Measurements from ENCODE around the gene FUT8.

- TF ChIP-seq, protein P1, sequence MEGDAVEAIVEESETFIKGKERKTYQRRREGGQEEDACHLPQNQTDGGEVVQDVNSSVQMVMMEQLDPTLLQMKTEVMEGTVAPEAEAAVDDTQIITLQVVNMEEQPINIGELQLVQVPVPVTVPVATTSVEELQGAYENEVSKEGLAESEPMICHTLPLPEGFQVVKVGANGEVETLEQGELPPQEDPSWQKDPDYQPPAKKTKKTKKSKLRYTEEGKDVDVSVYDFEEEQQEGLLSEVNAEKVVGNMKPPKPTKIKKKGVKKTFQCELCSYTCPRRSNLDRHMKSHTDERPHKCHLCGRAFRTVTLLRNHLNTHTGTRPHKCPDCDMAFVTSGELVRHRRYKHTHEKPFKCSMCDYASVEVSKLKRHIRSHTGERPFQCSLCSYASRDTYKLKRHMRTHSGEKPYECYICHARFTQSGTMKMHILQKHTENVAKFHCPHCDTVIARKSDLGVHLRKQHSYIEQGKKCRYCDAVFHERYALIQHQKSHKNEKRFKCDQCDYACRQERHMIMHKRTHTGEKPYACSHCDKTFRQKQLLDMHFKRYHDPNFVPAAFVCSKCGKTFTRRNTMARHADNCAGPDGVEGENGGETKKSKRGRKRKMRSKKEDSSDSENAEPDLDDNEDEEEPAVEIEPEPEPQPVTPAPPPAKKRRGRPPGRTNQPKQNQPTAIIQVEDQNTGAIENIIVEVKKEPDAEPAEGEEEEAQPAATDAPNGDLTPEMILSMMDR (conservative IDR thresholded peaks at IDR 0.05 in 1 of 2, IDR thresholded peaks at IDR 0.05 in 1 of 2; ENCODE audit: extremely low read depth in 1 of 2, insufficient read depth in 1 of 2, low read depth in 1 of 2, low read length in 2 of 2): no peak
- TF ChIP-seq EZH2 (IDR thresholded peaks at IDR 0.05; ENCODE audit: borderline replicate concordance, low read length): no peak
Measured at GRCh38 chr14:65500075-65500474, 87.5 kb downstream of the FUT8 start.

All from mammary epithelial cell (primary cell).